HCT116 (cell line): ENCODE measurements around the gene PSKH1. TPM values are rescaled to one million over a fixed set of nuclear protein-coding genes. Genes with fewer than 3 reads are reported as not detected.

Source experiments
- ATAC-seq: fragments of 200-7000 bp; cut with Tn5 transposase; 2 replicates; pipeline ENCODE4 v1.9.1; 2020; ENCODE audit warnings: mild to moderate bottlenecking, moderate library complexity
- BruUV-seq: library from RNA; stranded (reverse); fragments of 400-500 nt; replicated peaks from 2 replicates; lab custom pipeline; 2021; lab: Mats Ljungman, UMichigan
- CTCF ChIA-PET: fragments of 300-600 bp; sonication (Branson Sonifier 250); formaldehyde crosslinking; loops from one replicate; lab custom pipeline; 2021; ENCODE audit warnings: antibody characterized with exemption; lab: Charles Lee
- POLR2A ChIA-PET: fragments of 300-600, 350-600 bp; sonication (Branson Sonifier 250); formaldehyde crosslinking; loops from one replicate; lab custom pipeline; 2021; ENCODE audit warnings: antibody characterized with exemption; lab: Charles Lee
- RAD21 ChIA-PET, 2 experiments: fragments of 300-600 bp; sonication (Branson Sonifier 250); formaldehyde crosslinking; loops; one replicate each; lab custom pipeline; 2023; ENCODE audit warnings: low total read pairs in 2 of 2; ENCODE audit not compliant: uncharacterized antibody in 2 of 2, unreplicated experiment in 2 of 2, low non-redundant PET in 1 of 2; lab: Charles Lee
- DNase-seq: peaks from one replicate; pipeline ENCODE4 v3.0.0-alpha.2; 2010; ENCODE audit warnings: low read depth, low spot score
- H2AFZ ChIP-seq: fragments of 200-600 bp; shearing (Covaris generic), sonication (generic); 2 replicates; pipeline ENCODE4 v1.6.1; 2017; ENCODE audit warnings: low read depth, mixed run types, mixed read lengths, antibody characterized with exemption, low read length; ENCODE audit not compliant: poor library complexity, severe bottlenecking
- H3K27ac ChIP-seq: 2 replicates; pipeline ENCODE4 v1.5.1; 2012; ENCODE audit warnings: low read depth, low read length
- H3K27me3 ChIP-seq: fragments of 200-600 bp; sonication (generic); 2 replicates; pipeline ENCODE4 v1.6.1; 2016; ENCODE audit warnings: mixed run types, low read length, mixed read lengths; ENCODE audit not compliant: insufficient read depth
- H3K36me3 ChIP-seq, 2 experiments: fragments of 200-500 bp in 1 of 2; fragments of 200-600 bp in 1 of 2; sonication (Bioruptor generic) in 1 of 2; sonication (generic) in 1 of 2; 2 replicates each; pipeline versions ENCODE4 v1.5.1 to v1.6.1; 2014 to 2016; ENCODE audit warnings: low read length in 2 of 2, inconsistent platforms in 1 of 2, mixed read lengths in 1 of 2, mixed run types in 1 of 2; ENCODE audit not compliant: insufficient read depth in 2 of 2, control insufficient read depth in 1 of 2
- H3K4me1 ChIP-seq, 2 experiments: fragments of 200-600 bp in 1 of 2; sonication (generic) in 1 of 2; 2 replicates each; pipeline versions ENCODE4 v1.5.1 to v1.6.1; 2012 to 2017; ENCODE audit warnings: low read length in 2 of 2, inconsistent platforms in 1 of 2, mild to moderate bottlenecking in 1 of 2, mixed read lengths in 1 of 2, mixed run types in 1 of 2, moderate library complexity in 1 of 2; ENCODE audit not compliant: insufficient read depth in 2 of 2, control insufficient read depth in 1 of 2
- H3K4me2 ChIP-seq: fragments of 200-600 bp; sonication (generic); 2 replicates; pipeline ENCODE4 v1.6.1; 2017; ENCODE audit warnings: mixed run types, low read length, mixed read lengths
- H3K4me3 ChIP-seq, 2 experiments: fragments of 200-600 bp in 1 of 2; sonication (generic) in 1 of 2; replicated peaks in 1 of 2; 2 replicates each; pipeline ENCODE4 v1.5.1; 2011 to 2016; ENCODE audit warnings: low read length in 2 of 2, control low read depth in 1 of 2, low read depth in 1 of 2, mild to moderate bottlenecking in 1 of 2, mixed read lengths in 1 of 2, mixed run types in 1 of 2
- H3K79me2 ChIP-seq: fragments of 200-600 bp; sonication (generic); 2 replicates; pipeline ENCODE4 v1.6.1; 2017; ENCODE audit warnings: mild to moderate bottlenecking, mixed run types, low read length, moderate library complexity, mixed read lengths; ENCODE audit not compliant: insufficient read depth
- H3K9ac ChIP-seq: fragments of 200-600 bp; sonication (generic); 2 replicates; pipeline ENCODE4 v1.6.1; 2016; ENCODE audit warnings: low read length, mixed read lengths
- H3K9me2 ChIP-seq: fragments of 200-600 bp; sonication (generic), shearing (Covaris generic); 2 replicates; pipeline ENCODE4 v1.6.1; 2017; ENCODE audit warnings: mixed run types, mild to moderate bottlenecking, moderate library complexity; ENCODE audit not compliant: insufficient read depth
- H3K9me3 ChIP-seq, 2 experiments: fragments of 200-500 bp in 1 of 2; fragments of 200-600 bp in 1 of 2; sonication (Bioruptor generic) in 1 of 2; sonication (generic) in 1 of 2; 2 replicates each; pipeline ENCODE4 v1.6.1; 2014 to 2017; ENCODE audit warnings: low read length in 2 of 2, mixed read lengths in 2 of 2, inconsistent platforms in 1 of 2, low read depth in 1 of 2, mild to moderate bottlenecking in 1 of 2, mixed run types in 1 of 2, moderate library complexity in 1 of 2; ENCODE audit not compliant: control insufficient read depth in 1 of 2, insufficient read depth in 1 of 2
- H4K20me1 ChIP-seq: fragments of 200-600 bp; sonication (generic), shearing (Covaris generic); 2 replicates; pipeline ENCODE4 v1.6.1; 2017; ENCODE audit warnings: mixed run types, mild to moderate bottlenecking, moderate library complexity; ENCODE audit not compliant: insufficient read depth
- JUND ChIP-seq: IDR thresholded peaks from 2 replicates; pipeline ENCODE4 v1.6.1; 2012
- POLR2AphosphoS5 ChIP-seq: IDR thresholded peaks from 2 replicates; pipeline ENCODE4 v1.6.1; 2011; ENCODE audit warnings: mild to moderate bottlenecking, low read depth, low read length, moderate library complexity
- RAD21 ChIP-seq: IDR thresholded peaks from 2 replicates; pipeline ENCODE4 v1.6.1; 2012; ENCODE audit warnings: low read depth, mild to moderate bottlenecking
- REST ChIP-seq: IDR thresholded peaks from 2 replicates; pipeline ENCODE4 v1.6.1; 2012; ENCODE audit warnings: low read depth
- ZNF274 ChIP-seq: fragments of 200-500 bp; sonication (Bioruptor generic); IDR thresholded peaks from 2 replicates; pipeline ENCODE4 v1.6.1; 2014; ENCODE audit warnings: mild to moderate bottlenecking, low read depth, low read length, inconsistent platforms
- intact Hi-C: fragments of 100-400 bp; cut with micrococcal nuclease; formaldehyde crosslinking; loops from 2 replicates; pipeline ENCODE4 v1.10.0; 2022
- total RNA-seq: library from RNA; stranded (reverse); gene quantifications from one replicate; pipeline ENCODE4 v1.2.1, GENCODE V29; 2021; ENCODE audit not compliant: unreplicated experiment
- TF ChIP-seq, protein P1 (sequence below), 3 experiments: fragments of 200-600 bp in 1 of 3; sonication (generic) in 1 of 3; IDR thresholded peaks in 2 of 3; conservative IDR thresholded peaks in 1 of 3; 2 replicates each; pipeline ENCODE4 v1.5.1; 2012 to 2017; ENCODE audit warnings: low read depth in 2 of 3, low read length in 2 of 3, antibody characterized with exemption in 1 of 3, borderline replicate concordance in 1 of 3, control low read depth in 1 of 3, mild to moderate bottlenecking in 1 of 3, mixed read lengths in 1 of 3, mixed run types in 1 of 3, moderate library complexity in 1 of 3; ENCODE audit not compliant: insufficient read depth in 1 of 3

Gene PSKH1
- total RNA-seq, 1 experiment from 2014 or later = 16.2 TPM

GRCh38 chr16:67936124-67936879, 43.2 kb downstream of the PSKH1 start, which contains the start of gene PSMB10:
TSS of gene PSMB10 (minus strand) at chr16:67936850. CDS start at chr16:67936749, 101 bp downstream.
- Histone ChIP-seq H3K79me2 (peaks cover 33% of the 10 kb centered on the region), H3K36me3 (peaks cover 0 to 8% of the 10 kb centered on the region in 2 experiments; a peak in 1 of 4 replicates), H2AFZ (no peak within 1 kb of the TSS), H3K4me2 (peak within 1 kb of the TSS; percentile 98), H4K20me1 (no peaks in the 10 kb centered on the region), H3K4me1 (peaks cover 3 to 32% of the 10 kb centered on the region in 2 experiments; a peak in 3 of 4 replicates), H3K27me3 (no peaks in the 10 kb centered on the region), H3K9me3 (no peaks in the 10 kb centered on the region), H3K4me3 (peak within 1 kb of the TSS; percentile 70 to 82), H3K27ac (peak within 1 kb of the TSS; percentile 83), H3K9ac (peak within 1 kb of the TSS; percentile 85), H3K9me2 (no peaks in the 10 kb centered on the region)
- ATAC-seq (peak; percentile 16), DNase-seq (no peak)
- intact Hi-C loops = loop anchor here (5.0 to 10.0 kb wide), 2 partner anchors 119 to 412 kb away; partner anchors contain the start of gene RIPOR1
- no peak for TF ChIP-seq RAD21
- peak; percentile 37; the same call in 1 of the 2 replicates for TF ChIP-seq POLR2AphosphoS5
- TF ChIP-seq ZNF274 = no peak
- POLR2A ChIA-PET = interaction anchor here (0.8 to 1.3 kb wide), 6 partner anchors 9 to 374 kb away, joined by 3 to 8 read pairs (median 4); partner anchors contain the start of genes CTCF, DDX28 and DUS2
- CTCF ChIA-PET = interaction anchor here (0.5 to 2.7 kb wide), 11 partner anchors 8 to 457 kb away, joined by 3 to 11 read pairs (median 3); partner anchors contain the start of genes ATP6V0D1 and LCAT
- TSS peak; percentile 82 for BruUV-seq
- RAD21 ChIA-PET = interaction anchor here in 1 of 2 experiments (1.0 kb wide), 1 partner anchor 148 kb away, joined by 3 read pairs; no protein-coding TSS in a partner anchor

DNA sequence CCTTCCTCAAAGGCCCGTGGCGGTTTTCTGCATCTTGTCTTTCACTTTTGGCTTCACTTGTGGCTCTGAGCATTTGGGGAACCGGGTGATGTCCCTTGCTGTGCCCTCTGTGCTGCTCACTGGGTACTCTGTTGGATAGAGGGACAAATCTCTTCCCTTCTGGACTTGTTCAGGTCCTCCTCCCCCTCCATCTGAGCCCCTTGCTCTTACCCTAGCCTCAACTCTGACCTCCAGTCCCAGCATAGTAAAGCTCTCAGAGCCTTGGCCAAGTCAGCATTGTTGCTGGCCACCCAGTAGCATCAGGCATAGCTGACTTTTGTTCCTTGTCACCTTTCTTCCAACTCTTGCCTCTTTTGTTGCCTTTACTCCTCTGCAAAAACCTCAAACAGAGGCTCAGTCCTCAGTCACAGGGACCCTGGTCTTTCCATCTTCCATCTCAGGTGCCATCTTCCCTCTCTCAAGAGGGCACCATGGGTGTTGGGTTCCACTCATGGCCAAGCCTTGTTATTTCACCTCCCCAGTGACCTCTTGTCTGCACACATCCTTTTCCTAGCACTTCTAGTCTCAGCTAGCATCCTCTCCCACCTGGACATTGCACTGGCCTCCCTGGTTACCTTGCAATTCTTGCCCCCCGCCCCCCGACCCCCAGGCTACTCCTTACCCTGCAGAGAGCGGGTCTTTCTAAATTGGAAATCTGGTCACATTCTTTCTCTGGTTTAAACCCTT, 44.0 kb downstream of the PSKH1 start:
- Histone ChIP-seq H3K9me3 (no peaks in the 10 kb centered on the region), H3K4me1 (peaks cover 3 to 39% of the 10 kb centered on the region in 2 experiments; a peak in 3 of 4 replicates), H3K4me3 (peak overlapping the region; percentile 70 to 82), H3K36me3 (peaks cover 0 to 8% of the 10 kb centered on the region in 2 experiments; a peak in 1 of 4 replicates), H3K4me2 (peak overlapping the region; percentile 98), H3K27me3 (no peaks in the 10 kb centered on the region), H3K27ac (peak overlapping the region; percentile 83), H4K20me1 (no peaks in the 10 kb centered on the region), H3K9me2 (no peaks in the 10 kb centered on the region), H2AFZ (no peak overlapping the region), H3K9ac (peak overlapping the region; percentile 85), H3K79me2 (peaks cover 33% of the 10 kb centered on the region)
- DNase-seq (no peak), ATAC-seq (no peak)
- TF ChIP-seq, protein P1, sequence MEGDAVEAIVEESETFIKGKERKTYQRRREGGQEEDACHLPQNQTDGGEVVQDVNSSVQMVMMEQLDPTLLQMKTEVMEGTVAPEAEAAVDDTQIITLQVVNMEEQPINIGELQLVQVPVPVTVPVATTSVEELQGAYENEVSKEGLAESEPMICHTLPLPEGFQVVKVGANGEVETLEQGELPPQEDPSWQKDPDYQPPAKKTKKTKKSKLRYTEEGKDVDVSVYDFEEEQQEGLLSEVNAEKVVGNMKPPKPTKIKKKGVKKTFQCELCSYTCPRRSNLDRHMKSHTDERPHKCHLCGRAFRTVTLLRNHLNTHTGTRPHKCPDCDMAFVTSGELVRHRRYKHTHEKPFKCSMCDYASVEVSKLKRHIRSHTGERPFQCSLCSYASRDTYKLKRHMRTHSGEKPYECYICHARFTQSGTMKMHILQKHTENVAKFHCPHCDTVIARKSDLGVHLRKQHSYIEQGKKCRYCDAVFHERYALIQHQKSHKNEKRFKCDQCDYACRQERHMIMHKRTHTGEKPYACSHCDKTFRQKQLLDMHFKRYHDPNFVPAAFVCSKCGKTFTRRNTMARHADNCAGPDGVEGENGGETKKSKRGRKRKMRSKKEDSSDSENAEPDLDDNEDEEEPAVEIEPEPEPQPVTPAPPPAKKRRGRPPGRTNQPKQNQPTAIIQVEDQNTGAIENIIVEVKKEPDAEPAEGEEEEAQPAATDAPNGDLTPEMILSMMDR (IDR thresholded peaks at IDR 0.05 in 2 of 3, conservative IDR thresholded peaks at IDR 0.05 in 1 of 3; ENCODE audit: borderline replicate concordance in 1 of 3, insufficient read depth in 1 of 3, low read depth in 2 of 3, low read length in 2 of 3) = no peak
- TF ChIP-seq REST = no peak
- TF ChIP-seq JUND = no peak
- TF ChIP-seq POLR2AphosphoS5 = peak; percentile 31; the same call in 1 of the 2 replicates
- BruUV-seq = no TSS peak
- CTCF ChIA-PET = interaction anchor here (1.4 kb wide), 1 partner anchor 104 kb away, joined by 3 read pairs; no protein-coding TSS in a partner anchor
- POLR2A ChIA-PET = no interaction called here
- RAD21 ChIA-PET = no interaction called here
- intact Hi-C loops = loop anchor here (5.0 to 10.0 kb wide), 2 partner anchors 120 to 412 kb away; partner anchors contain the start of gene RIPOR1
